H1 (cell line): ENCODE data around the gene MASP1. TPM values are rescaled to one million over a fixed set of nuclear protein-coding genes. Genes with fewer than 3 reads are reported as not detected.

Experiments used
- CTCF ChIA-PET: fragments of 300-600 bp; sonication (Branson Sonifier 250); formaldehyde crosslinking; loops from one replicate; lab custom pipeline; 2021; ENCODE audit not compliant: partially characterized antibody; lab: Charles Lee
- POLR2A ChIA-PET: fragments of 300-600 bp; sonication (Branson Sonifier 250); formaldehyde crosslinking; loops from one replicate; lab custom pipeline; 2021; ENCODE audit warnings: inconsistent platforms; ENCODE audit not compliant: partially characterized antibody; lab: Charles Lee
- DNase-seq, 2 experiments: peaks; one replicate each; pipeline versions ENCODE4 v3.0.0 to v3.0.0-alpha.2; 2010 to 2022; ENCODE audit warnings: low spot score in 2 of 2, low read depth in 1 of 2, mixed read lengths in 1 of 2
- FAIRE-seq: peaks from 2 replicates; lab custom pipeline; 2011; peaks lifted over from hg19 to GRCh38; lab: Jason Lieb, UNC
- H2AFZ ChIP-seq: 2 replicates; pipeline ENCODE4 v1.8.1; 2012; ENCODE audit warnings: low read length, inconsistent platforms
- H2AK5ac ChIP-seq: 2 replicates; pipeline ENCODE4 v1.6.1; 2013; ENCODE audit warnings: low read depth, low read length
- H2BK120ac ChIP-seq: replicated peaks from 2 replicates; pipeline ENCODE3; 2013; ENCODE audit warnings: low read depth, low read length, inconsistent platforms
- H2BK12ac ChIP-seq: 2 replicates; pipeline ENCODE4 v1.6.1; 2013; ENCODE audit warnings: low read depth, low read length
- H2BK15ac ChIP-seq: 2 replicates; pipeline ENCODE4 v1.6.1; 2013; ENCODE audit warnings: low read length
- H2BK20ac ChIP-seq: 2 replicates; pipeline ENCODE4 v1.6.1; 2013; ENCODE audit warnings: low read length
- H2BK5ac ChIP-seq: 2 replicates; pipeline ENCODE4 v1.6.1; 2013; ENCODE audit warnings: low read depth, low read length
- H3K14ac ChIP-seq: 2 replicates; pipeline ENCODE4 v1.6.1; 2013; ENCODE audit warnings: inconsistent platforms; ENCODE audit not compliant: insufficient read length
- H3K18ac ChIP-seq: 2 replicates; pipeline ENCODE4 v1.6.1; 2013; ENCODE audit warnings: low read length; ENCODE audit errors: extremely low read depth
- H3K23ac ChIP-seq: 2 replicates; pipeline ENCODE4 v1.6.1; 2013; ENCODE audit warnings: inconsistent platforms; ENCODE audit not compliant: insufficient read length
- H3K23me2 ChIP-seq: 2 replicates; pipeline ENCODE4 v1.6.1; 2013; ENCODE audit warnings: low read depth, low read length
- H3K27ac ChIP-seq: 2 replicates; pipeline ENCODE4 v1.6.1; 2011; ENCODE audit warnings: low read depth, low read length, inconsistent platforms
- H3K27me3 ChIP-seq, 4 experiments: replicated peaks in 1 of 4; 1 replicate in 1 of 4; 2 replicates in 3 of 4; pipeline versions ENCODE4 v1.6.1 to v1.8.1; 2011 to 2013; ENCODE audit warnings: low read length in 3 of 4, mild to moderate bottlenecking in 3 of 4, inconsistent platforms in 2 of 4, mixed read lengths in 2 of 4, moderate library complexity in 1 of 4; ENCODE audit not compliant: control insufficient read depth in 3 of 4, insufficient read depth in 3 of 4; ENCODE audit errors: extremely low read depth in 1 of 4
- H3K36me3 ChIP-seq, 4 experiments: 2 replicates each; pipeline versions ENCODE4 v1.6.1 to v1.8.1; 2011 to 2013; ENCODE audit warnings: mild to moderate bottlenecking in 4 of 4, low read length in 3 of 4, moderate library complexity in 2 of 4, control low read depth in 1 of 4, inconsistent platforms in 1 of 4; ENCODE audit not compliant: insufficient read depth in 4 of 4, control insufficient read depth in 2 of 4
- H3K4ac ChIP-seq: replicated peaks from 2 replicates; pipeline ENCODE3; 2013; ENCODE audit warnings: low read length, low read depth, mixed read lengths, inconsistent platforms; ENCODE audit not compliant: insufficient read length
- H3K4me1 ChIP-seq, 4 experiments: replicated peaks in 1 of 4; 1 replicate in 1 of 4; 2 replicates in 3 of 4; pipeline versions ENCODE4 v1.6.1 to v1.8.1; 2011 to 2013; ENCODE audit warnings: low read length in 3 of 4, inconsistent platforms in 2 of 4, mixed read lengths in 1 of 4; ENCODE audit not compliant: insufficient read depth in 4 of 4, control insufficient read depth in 3 of 4
- H3K4me2 ChIP-seq, 2 experiments: 2 replicates each; pipeline versions ENCODE4 v1.6.1 to v1.8.1; 2011 to 2013; ENCODE audit warnings: low read depth in 2 of 2, low read length in 2 of 2, control low read depth in 1 of 2, inconsistent platforms in 1 of 2, mild to moderate bottlenecking in 1 of 2; ENCODE audit not compliant: insufficient read depth in 1 of 2
- H3K4me3 ChIP-seq, 4 experiments: fragments of 200-600, 300-600 bp in 1 of 4; sonication (generic), shearing (Covaris generic), sonication (Bioruptor Twin) in 1 of 4; 2 replicates each; pipeline versions ENCODE4 v1.5.1 to v1.8.1; 2011 to 2016; ENCODE audit warnings: low read length in 4 of 4, low read depth in 3 of 4, control low read depth in 2 of 4, inconsistent platforms in 2 of 4, mild to moderate bottlenecking in 2 of 4, mixed read lengths in 1 of 4, moderate library complexity in 1 of 4; ENCODE audit not compliant: insufficient read depth in 2 of 4; ENCODE audit errors: extremely low read depth in 1 of 4
- H3K56ac ChIP-seq: replicated peaks from 2 replicates; pipeline ENCODE3; 2013; ENCODE audit warnings: low read depth, mild to moderate bottlenecking, mixed read lengths, low read length, inconsistent platforms; ENCODE audit not compliant: insufficient read length
- H3K79me1 ChIP-seq: 2 replicates; pipeline ENCODE4 v1.6.1; 2013; ENCODE audit warnings: low read depth, low read length, control low read depth
- H3K79me2 ChIP-seq, 2 experiments: 2 replicates each; pipeline versions ENCODE4 v1.6.1 to v1.8.1; 2012 to 2013; ENCODE audit warnings: low read length in 2 of 2, mild to moderate bottlenecking in 2 of 2, inconsistent platforms in 1 of 2; ENCODE audit not compliant: insufficient read depth in 2 of 2, control insufficient read depth in 1 of 2
- H3K9ac ChIP-seq, 4 experiments: replicated peaks in 1 of 4; 1 replicate in 1 of 4; 2 replicates in 3 of 4; pipeline versions ENCODE4 v1.6.1 to v1.8.1; 2011 to 2013; ENCODE audit warnings: low read depth in 3 of 4, low read length in 3 of 4, control low read depth in 2 of 4, mild to moderate bottlenecking in 2 of 4, moderate library complexity in 2 of 4, inconsistent platforms in 1 of 4; ENCODE audit errors: extremely low read depth in 1 of 4
- H3K9me3 ChIP-seq, 2 experiments: 2 replicates each; pipeline versions ENCODE4 v1.6.1 to v1.8.1; 2012 to 2013; ENCODE audit warnings: mild to moderate bottlenecking in 2 of 2, moderate library complexity in 2 of 2, control low read depth in 1 of 2, inconsistent platforms in 1 of 2, low read depth in 1 of 2, low read length in 1 of 2, mixed read lengths in 1 of 2; ENCODE audit not compliant: insufficient read depth in 2 of 2
- H4K20me1 ChIP-seq, 2 experiments: replicated peaks in 1 of 2; 2 replicates each; pipeline versions ENCODE3 to v1.8.1; 2011 to 2013; ENCODE audit warnings: inconsistent platforms in 2 of 2, low read length in 2 of 2, mild to moderate bottlenecking in 1 of 2; ENCODE audit not compliant: insufficient read depth in 2 of 2, control insufficient read depth in 1 of 2
- H4K5ac ChIP-seq: 2 replicates; pipeline ENCODE4 v1.6.1; 2013; ENCODE audit warnings: low read length, low read depth, mixed read lengths, inconsistent platforms; ENCODE audit not compliant: insufficient read length
- H4K8ac ChIP-seq: 2 replicates; pipeline ENCODE4 v1.8.0; 2013; ENCODE audit warnings: mild to moderate bottlenecking, moderate library complexity, low read length, inconsistent platforms; ENCODE audit not compliant: insufficient read depth; ENCODE audit errors: extremely low read depth
- H4K91ac ChIP-seq: replicated peaks from 2 replicates; pipeline ENCODE3; 2013; ENCODE audit warnings: low read length, mixed read lengths, inconsistent platforms; ENCODE audit not compliant: insufficient read length
- EGR1 ChIP-seq: IDR thresholded peaks from 2 replicates; pipeline ENCODE4 v1.6.1; 2011; ENCODE audit warnings: low read depth, low read length, borderline replicate concordance
- HDAC6 ChIP-seq: IDR thresholded peaks from one replicate; pipeline ENCODE4 v1.7.1; 2012; ENCODE audit warnings: low read depth, mild to moderate bottlenecking, inconsistent platforms, low read length, moderate library complexity
- JUN ChIP-seq: IDR thresholded peaks from 2 replicates; pipeline ENCODE4 v1.6.1; 2011; ENCODE audit warnings: low read depth, mild to moderate bottlenecking, improper control_type of control experiment, low read length
- PHF8 ChIP-seq: fragments of 200-600 bp; sonication (generic); conservative IDR thresholded peaks from 2 replicates; pipeline ENCODE4 v1.7.1; 2012; ENCODE audit warnings: low read depth, mild to moderate bottlenecking, inconsistent platforms, low read length, moderate library complexity
- RAD21 ChIP-seq, 2 experiments: IDR thresholded peaks in 1 of 2; conservative IDR thresholded peaks in 1 of 2; 2 replicates each; pipeline ENCODE4 v1.6.1; 2011; ENCODE audit warnings: low read depth in 2 of 2, low read length in 2 of 2, improper control_type of control experiment in 1 of 2, inconsistent platforms in 1 of 2, mild to moderate bottlenecking in 1 of 2, moderate library complexity in 1 of 2
- SIRT6 ChIP-seq: IDR thresholded peaks from one replicate; pipeline ENCODE4 v1.7.1; 2012; ENCODE audit warnings: low read length, inconsistent platforms
- WGBS, 2 experiments: shearing (Covaris generic) in 1 of 2; methylation state at CpG; one replicate each; pipeline versions ENCODE4 v1.1.6 to v1.1.7; 2013 to 2015; ENCODE audit warnings: low lambda C conversion rate in 2 of 2, mixed read lengths in 2 of 2, inconsistent platforms in 1 of 2, low coverage in 1 of 2, missing lambda C conversion rate in 1 of 2; ENCODE audit not compliant: insufficient replicate concordance in 2 of 2, insufficient coverage in 1 of 2, insufficient read length in 1 of 2; ENCODE audit errors: extremely low coverage in 1 of 2, missing lambda C conversion rate in 1 of 2; 5-methylcytosine and 5-hydroxymethylcytosine counted together
- polyA plus RNA-seq, 7 experiments: library from polyadenylated mRNA; depleted of rRNA in 3 of 7; stranded (reverse) in 5 of 7; unstranded in 2 of 7; fragments of >200 nt in 5 of 7; fragments of 200-250 nt in 2 of 7; gene quantifications; 1 replicate in 5 of 7; 2 replicates in 1 of 7; 4 replicates in 1 of 7; pipeline versions ENCODE4 v1.2.1 to v1.2.3, GENCODE V29; 2011 to 2013; ENCODE audit warnings: missing spikeins in 2 of 7, mixed read lengths in 2 of 7
- total RNA-seq: library from RNA; stranded (reverse); fragmentation: NEBNext Ultra II Directional; extraction: Animal tissue kit (Norgen Biotek cat#: 25700); gene quantifications from 2 replicates; pipeline ENCODE4 v1.2.1, GENCODE V29; 2021
- TF ChIP-seq, protein P1 (sequence below): IDR thresholded peaks from 2 replicates; pipeline ENCODE4 v1.6.1; 2012; ENCODE audit warnings: low read length, inconsistent platforms

MASP1 gene
- total and polyA plus RNA-seq, 2 of the 8 experiments (the other 6 are each of a cell fraction or from before 2014, with no cell fraction given) = 2.7 to 3.5 TPM

DNA sequence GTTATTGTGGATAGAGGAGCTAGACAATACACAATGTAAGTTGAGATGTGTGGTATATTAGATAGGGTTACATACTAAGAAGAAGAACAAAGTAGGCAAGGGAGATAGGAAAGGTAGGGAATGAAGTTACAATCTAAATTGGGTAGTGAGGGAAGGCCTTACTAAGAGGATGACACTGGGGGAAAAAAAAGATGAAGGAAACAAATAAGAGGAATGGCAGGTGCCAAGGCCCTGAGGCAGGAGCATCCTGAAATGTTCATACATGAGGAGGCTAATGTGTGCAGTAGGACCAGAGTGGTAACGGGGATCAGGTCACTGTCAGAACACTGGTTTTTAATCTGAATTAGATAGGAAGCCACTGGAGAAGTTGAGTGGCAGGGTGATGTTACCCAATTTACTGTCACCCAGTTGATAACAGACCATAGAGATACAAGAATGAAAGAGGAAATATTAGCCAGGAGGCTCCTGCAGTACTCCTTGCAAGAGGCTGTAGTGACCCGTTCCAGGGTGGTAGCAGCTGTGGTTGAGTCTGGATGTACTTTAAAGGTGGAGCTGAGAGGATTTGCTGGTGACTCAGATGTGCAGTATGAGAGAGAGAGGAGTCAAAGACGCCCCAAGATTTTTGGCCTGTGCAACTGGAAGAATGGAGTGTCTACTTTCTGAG is 79.9 kb downstream of the MASP1 start:
- Histone ChIP-seq H3K23me2 (no peaks in the 10 kb centered on the region), H3K36me3 (peaks cover 0 to 8% (median 2%) of the 10 kb centered on the region in 4 experiments; a peak in 2 of 8 replicates), H3K79me2 (no peaks in the 10 kb centered on the region), H2AFZ (no peak overlapping the region), H4K20me1 (no peaks in the 10 kb centered on the region), H2BK12ac (peak overlapping the region; percentile 28; the same call in 1 of the 2 replicates), H3K18ac (no peak overlapping the region), H3K27ac (no peak overlapping the region), H4K8ac (no peak overlapping the region), H2BK120ac (no peak overlapping the region), H3K4me1 (peaks cover 3 to 14% (median 7%) of the 10 kb centered on the region in 4 experiments; a peak in 4 of 7 replicates), H4K91ac (peak overlapping the region; percentile 2), H2BK20ac (peak overlapping the region; percentile 88; the same call in 1 of the 2 replicates), H3K56ac (no peak overlapping the region), H3K14ac (no peak overlapping the region), H2AK5ac (0 out of 2 replicates have a peak overlapping the region, but pooled peaks have one; percentile 20), H3K27me3 (no peaks in the 10 kb centered on the region), H3K9me3 (peaks cover 14 to 16% of the 10 kb centered on the region in 2 experiments), H2BK15ac (no peak overlapping the region), H3K4ac (no peak overlapping the region), H2BK5ac (no peak overlapping the region; the same call in 1 of the 2 replicates), H4K5ac (no peak overlapping the region), H3K4me2 (no peak overlapping the region), H3K79me1 (no peaks in the 10 kb centered on the region), H3K4me3 (no peak overlapping the region), H3K9ac (no peak overlapping the region), H3K23ac (no peak overlapping the region)
- WGBS, 2 experiments = 90% methylated on average over 3 of the region's 3 CpGs; no CpG with 5 or more reads in 1 of the 2 experiments
- CTCF ChIA-PET = interaction anchor here (1.0 to 2.8 kb wide), 8 partner anchors 8 to 468 kb away, joined by 3 to 23 read pairs (median 4); no protein-coding TSS in a partner anchor
- TF ChIP-seq PHF8 (no peak), JUN (no peak), SIRT6 (no peak), EGR1 (no peak), RAD21 (IDR thresholded peaks at IDR 0.05 in 1 of 2, conservative IDR thresholded peaks at IDR 0.05 in 1 of 2; ENCODE audit: low read depth in 2 of 2, low read length in 2 of 2) (no peak), HDAC6 (no peak)
- TF ChIP-seq, protein P1, sequence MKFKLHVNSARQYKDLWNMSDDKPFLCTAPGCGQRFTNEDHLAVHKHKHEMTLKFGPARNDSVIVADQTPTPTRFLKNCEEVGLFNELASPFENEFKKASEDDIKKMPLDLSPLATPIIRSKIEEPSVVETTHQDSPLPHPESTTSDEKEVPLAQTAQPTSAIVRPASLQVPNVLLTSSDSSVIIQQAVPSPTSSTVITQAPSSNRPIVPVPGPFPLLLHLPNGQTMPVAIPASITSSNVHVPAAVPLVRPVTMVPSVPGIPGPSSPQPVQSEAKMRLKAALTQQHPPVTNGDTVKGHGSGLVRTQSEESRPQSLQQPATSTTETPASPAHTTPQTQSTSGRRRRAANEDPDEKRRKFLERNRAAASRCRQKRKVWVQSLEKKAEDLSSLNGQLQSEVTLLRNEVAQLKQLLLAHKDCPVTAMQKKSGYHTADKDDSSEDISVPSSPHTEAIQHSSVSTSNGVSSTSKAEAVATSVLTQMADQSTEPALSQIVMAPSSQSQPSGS = no peak
- no peak for DNase-seq
- no peak for FAIRE-seq
- POLR2A ChIA-PET = interaction anchor here (2.0 to 2.1 kb wide), 3 partner anchors 9 to 37 kb away, joined by 5 to 10 read pairs (median 6); no protein-coding TSS in a partner anchor
